Effector CD4-positive, alpha-beta T cell (primary cell): ENCODE data around the gene FAM110A.
"Not testable (repeated sequence)": the region's sequence is repeated elsewhere in the genome, so short reads cannot be mapped to it uniquely, and the experiment has no call there.

ENCODE experiments used
- DNase-seq: peaks from one replicate; pipeline ENCODE4 v3.0.0-alpha.2; 2020

FAM110A gene

DNA sequence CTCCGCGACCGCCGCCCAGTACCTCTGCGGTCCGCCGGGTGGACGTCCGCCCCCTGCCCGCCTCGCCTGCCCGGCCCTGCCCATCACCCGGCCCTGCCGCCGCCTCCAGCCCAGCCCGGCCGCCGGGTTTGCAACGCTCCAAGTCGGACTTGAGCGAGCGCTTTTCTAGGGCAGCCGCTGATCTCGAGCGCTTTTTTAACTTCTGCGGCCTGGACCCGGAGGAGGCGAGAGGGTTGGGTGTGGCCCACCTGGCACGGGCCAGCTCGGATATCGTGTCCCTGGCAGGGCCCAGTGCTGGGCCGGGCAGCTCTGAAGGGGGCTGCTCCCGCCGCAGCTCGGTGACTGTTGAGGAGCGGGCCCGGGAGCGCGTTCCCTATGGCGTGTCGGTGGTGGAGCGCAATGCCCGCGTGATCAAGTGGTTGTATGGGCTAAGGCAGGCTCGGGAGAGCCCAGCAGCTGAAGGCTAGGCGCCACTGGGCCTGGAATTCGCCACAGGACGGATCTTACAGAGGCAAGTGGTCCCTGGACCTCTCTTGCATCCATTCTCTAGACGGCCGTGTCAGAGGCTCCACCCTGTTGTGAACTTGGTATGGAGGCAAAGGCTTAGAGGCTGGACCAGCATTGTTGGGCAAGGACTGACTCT lies 11.8 kb downstream of the FAM110A start:
- DNase-seq: no peak

DNA sequence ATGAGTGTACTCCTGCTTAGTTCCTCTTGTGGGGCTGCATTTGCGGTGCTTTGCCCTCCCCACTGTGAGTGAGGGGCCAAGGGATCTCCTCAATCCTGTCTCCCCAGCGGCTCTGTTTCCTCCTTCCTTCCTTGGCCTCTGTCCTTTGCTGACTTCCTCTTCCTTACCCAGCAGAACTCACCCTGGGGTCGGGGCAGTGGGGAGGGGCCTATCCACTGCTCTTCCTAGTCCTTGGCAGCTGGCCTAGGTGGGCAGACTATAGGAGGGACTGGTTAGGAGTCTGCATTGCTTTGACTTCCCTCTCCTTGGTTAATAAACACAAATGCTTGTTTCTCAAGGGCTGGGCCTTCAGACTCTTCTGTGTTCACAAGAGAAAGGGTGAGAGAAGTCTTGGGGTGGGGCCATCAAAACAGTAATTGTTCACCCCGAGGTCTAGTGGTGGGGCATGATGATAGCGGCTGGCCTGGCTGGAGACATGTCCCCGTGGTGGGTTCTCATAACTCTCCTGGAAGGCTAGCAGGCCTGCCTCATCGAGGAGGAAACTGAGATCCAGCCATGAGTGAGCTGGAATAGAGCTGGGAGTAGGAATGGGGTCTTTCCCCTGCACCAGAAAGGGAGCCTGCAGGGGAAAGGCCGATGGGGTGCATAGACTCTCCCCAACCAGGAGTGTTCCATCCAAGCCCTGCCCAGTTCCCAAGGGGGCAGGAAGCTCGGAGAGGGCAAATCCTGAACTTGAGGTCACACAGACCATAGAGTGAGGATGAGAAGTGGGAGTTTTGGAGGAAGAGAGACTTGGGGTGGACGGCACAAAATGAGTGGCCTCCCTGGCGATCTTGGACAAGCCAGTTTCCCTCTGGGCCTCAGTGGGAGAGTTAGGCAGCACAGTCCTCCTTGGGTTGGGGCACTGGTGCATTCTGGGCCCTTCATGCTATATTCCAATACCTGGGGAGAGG lies 12.7 kb downstream of the FAM110A start:
- DNase-seq: no peak

DNA sequence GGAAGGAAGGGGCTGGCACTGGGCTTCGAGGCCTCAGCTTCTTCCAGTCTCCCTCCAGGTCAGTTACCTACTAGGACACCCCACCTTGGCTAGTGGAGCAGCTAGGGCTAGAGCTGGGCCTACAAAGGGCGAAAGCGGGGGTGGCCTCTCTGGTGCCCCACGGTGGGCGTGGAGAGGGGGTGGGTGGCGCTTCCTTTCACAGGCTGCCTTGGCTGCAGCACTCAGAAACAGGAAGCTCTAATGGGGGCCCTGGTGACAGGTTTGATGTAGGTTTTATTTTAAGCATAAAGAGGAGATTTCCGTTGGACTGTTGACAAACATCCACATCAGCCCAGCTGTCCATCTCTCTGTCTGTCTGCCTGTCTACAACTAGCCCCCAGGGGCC lies 13.4 kb downstream of the FAM110A start:
- DNase-seq: peak; percentile 48

DNA sequence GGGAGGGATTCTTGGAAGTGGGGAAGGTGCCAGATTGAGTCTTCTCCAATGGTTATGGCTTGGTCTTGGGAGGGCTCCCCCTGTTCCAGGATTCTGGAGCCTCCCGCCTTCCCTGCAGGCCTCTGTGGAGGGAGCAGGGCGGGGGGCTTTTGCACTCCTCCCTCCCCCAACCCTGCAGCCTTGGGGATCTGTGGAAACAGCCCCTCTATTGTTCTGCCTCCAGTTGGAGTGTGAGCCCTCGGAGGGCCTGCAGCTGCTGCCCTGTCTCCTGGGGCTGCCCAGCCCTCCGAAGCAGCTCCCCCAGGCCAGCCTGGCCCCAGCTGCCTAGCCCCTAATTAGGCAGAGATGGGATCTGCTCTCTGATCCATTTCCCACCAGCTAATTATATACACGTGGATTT lies 14.7 kb downstream of the FAM110A start:
- no peak for DNase-seq

DNA sequence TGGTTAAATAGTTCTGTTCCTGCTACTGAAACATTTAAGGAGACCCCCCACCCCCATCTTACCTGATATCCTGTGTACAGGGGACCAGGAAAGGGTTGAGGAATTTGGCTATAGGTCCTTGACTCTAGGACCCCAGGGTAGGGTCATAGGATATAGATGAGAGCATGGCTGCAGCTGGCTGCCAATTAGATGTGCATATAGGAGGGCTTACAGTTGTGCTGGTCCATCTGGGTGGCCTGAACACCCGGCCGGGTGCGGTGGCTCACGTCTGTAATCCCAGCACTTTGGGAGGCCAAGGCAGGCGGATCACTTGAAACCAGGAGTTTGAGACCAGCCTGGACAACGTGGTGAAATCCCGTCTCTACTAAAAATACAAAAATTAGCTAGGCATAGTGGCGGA lies 15.2 kb downstream of the FAM110A start:
- DNase-seq: not testable (repeated sequence)

DNA sequence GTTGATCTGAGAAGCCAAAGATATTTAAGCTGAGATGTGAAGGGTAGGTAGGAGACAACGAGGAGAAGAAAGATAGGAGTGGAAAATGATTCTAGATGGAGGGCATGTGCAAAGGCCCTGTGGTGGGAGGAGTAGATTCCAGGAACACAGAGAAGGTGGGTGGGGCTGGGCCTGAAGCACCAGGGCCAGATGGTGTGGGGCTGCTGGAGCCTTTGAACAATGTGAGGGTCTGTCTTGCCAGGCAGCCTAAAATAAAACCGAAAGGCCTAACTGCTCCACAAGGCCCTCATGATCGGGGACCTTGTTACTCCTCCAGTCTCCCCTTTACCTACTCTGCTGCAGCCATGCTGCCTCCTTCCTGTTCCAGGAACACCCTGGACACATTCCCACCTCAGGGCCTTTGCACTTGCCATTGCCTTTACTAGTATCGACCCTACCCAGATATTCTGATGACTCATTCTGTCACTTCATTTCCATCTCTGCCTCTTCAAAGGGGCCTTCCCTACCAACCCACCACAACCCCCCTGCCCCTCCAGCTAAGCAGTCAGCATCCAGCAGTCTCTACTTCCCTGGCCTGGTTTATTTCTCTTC lies 20.0 kb downstream of the FAM110A start:
- no peak for DNase-seq

DNA sequence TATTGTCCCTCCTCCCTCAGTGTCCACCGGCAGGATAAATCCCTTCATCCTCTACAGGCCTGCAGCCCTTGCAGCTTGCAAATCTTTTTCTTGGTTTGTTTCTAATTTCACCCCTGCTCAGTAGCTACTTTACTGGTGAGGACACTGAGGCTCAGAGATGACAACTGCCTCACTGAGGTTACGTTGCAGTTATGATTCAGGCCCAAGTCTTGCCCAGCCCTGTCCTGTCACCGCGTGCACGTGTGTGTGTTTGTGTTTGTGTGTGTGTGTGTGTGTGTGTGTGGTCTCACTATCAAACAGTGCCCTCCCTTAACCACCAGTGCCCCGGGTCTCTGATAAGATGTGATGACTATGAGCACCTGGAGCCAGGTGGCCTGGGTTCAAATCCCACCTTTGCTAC lies 21.1 kb downstream of the FAM110A start:
- no peak for DNase-seq

DNA sequence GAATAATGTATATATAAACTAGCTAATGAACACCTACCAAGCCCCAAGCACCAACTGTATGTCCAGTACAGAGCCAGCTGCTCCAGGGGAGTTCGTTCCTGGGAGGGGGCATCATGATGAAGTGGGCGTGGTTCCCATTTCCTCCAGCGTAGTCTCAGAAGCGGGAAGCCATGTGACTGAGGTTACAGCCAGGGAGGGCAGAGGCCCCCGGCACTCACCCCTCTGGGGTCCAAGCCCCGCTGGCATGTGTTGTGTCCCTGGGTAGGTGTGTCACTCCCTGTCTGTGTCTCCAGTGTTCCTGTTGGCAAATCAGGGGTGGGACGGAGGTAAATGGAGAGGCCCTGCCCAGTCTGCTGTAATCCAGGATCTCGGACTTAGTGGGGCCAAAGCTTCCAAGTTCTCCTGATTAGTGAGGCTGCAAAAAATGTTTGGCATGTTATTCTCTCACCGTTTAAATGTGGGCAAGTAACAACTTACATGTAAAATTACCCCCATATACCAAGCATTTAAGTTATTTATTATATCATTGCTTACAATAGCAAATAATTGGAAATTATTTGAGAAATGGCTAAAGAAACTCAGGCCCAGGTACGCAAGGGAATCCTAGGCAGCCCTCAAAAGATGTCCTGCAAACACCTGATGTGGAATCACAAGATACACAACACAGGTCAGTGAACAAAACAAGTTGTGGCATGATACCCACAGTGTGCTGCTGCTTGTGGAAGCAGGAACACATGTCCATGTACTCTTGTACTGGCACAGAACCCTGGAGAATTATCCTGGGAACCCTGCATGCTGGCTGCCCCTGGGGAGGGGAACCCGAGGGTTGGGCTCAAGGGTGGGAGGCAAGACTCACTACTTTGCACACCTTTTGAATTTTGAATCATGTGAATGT lies 22.2 kb downstream of the FAM110A start:
- no peak for DNase-seq

DNA sequence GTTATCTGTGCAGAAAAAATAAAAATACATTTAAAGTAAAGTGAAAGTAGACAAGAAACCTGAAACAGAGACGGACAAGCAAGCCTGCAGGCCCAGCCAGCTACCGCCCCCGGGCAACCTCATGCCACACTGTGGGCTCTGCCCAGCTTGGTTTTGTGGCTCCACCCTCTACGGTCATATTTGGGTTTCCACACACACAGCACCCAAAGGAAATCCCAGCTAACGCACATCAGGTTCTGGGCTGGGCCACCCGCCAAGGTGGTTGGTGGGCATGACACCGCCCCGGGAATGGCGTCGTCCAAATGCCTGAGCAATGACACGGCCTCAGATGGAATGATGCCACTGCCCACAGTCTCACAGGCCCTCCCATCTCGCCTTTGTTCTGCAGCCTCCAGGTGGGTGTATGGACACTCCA lies 22.9 kb downstream of the FAM110A start:
- DNase-seq: peak; percentile 12

DNA sequence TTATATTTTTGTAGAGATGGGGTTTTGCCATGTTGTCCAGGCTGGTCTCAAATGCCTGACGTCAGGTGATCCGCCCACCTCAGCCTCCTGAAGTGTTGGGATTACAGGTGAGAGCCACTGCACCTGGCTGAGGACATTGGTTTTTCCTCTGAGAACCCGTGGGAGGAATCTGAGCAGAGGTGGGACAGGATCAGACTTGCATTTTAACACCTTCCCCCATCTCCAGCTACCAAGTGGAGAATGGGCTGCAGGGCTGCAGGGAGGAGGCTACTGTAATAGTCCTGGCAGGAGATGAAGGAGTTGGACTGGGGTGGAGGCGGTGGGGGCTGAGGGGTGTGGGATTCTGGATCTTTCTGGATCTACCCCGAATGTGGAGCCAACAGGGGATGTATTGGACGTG lies 24.5 kb downstream of the FAM110A start:
- no peak for DNase-seq

DNA sequence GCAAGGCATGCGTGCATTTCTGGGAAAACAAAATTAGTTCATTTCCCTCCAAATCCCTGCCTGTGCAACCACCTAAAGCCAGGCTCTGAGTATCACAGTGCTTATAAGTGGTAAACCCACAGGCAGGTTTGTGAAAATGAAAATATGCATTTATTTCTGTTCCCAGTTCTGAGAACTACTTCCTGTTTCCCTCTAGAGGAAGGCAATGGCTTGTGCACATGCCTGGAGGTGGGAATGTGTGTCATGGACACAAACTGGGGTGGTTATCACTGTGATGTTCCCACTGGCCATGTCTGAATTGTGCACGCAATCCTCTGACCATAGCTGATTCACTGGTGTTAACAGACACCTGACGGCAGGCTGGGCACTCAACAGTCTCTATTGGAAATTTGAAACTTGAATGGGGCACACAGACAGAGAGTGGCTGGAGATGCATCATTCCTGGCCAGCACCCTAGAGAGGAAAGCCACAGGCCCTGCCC lies 26.3 kb downstream of the FAM110A start:
- DNase-seq: no peak

DNA sequence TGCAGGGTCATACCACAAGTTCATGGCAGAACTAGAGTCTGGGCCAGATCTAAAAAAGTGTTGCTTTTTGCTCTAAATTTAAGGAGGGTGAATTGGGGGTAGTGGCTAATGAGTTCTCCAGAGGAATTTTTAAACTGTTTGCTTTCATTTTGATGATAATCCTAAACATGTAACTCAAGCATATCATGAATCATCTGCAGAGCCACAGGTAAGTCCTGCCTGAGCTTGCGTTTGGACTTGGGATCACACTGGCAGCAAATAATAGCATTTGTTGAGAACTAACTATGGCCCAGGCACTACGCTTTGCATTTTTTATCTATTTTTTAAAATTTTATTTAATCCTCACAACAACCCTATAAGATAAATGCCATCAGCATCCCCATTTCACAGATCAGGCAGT lies 27.4 kb downstream of the FAM110A start:
- DNase-seq: no peak

DNA sequence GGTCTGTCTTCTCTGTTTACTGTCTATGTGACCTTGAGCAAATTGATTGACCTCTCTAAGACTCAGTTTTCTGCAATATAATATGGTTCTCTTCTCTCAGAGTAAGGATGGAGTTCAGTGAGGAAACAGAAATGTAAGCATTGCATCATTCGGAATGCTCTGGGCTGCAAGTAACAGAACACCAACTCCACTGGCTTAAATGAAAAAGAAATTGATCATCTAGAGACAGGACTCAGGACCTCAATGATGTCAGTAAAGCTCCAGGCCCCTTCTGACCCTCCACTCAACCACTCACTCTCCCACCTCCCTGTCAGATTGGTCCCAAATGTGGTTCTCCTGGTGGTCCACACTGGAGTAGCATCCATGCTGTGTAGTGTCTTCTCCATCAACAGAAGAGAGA lies 31.9 kb downstream of the FAM110A start:
- DNase-seq: no peak

DNA sequence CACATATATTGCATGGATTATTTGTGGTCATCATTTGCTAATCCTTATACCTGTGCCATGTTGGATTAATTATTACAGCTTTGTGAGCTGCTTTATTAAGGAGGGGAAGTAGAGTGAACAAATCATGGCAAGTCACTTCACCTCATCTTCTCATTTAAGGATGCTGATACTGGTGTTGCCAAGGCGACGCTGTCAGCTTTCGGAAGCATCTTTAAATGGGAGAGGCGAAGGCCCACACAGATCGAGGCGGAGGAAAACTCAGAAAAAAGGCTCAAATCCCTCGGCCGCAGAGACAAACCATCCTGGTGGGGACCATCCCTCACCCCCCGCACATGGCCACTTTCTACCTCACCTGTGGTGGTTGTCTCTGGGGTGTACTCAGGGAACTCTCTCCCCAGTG lies 34.8 kb downstream of the FAM110A start:
- DNase-seq: no peak

DNA sequence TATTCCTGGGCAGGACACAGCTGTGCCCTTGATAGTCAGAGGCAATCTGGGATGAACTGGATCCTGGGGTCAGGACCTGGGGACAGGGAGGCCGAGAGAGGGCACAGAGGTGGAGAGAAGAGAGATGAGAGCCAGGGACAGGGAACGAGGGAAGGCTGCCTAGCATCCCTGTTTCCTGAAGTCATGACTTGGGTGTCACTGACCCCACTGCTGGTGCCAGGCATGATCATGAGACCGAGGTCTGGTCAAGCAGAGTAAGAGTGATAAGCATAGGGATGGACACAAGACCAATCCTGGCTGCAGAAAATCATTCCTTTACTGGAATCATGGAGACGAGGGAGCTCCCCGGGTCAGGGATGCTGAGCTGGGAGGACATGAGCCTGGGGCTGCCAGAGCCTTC lies 36.1 kb downstream of the FAM110A start:
- DNase-seq: no peak

DNA sequence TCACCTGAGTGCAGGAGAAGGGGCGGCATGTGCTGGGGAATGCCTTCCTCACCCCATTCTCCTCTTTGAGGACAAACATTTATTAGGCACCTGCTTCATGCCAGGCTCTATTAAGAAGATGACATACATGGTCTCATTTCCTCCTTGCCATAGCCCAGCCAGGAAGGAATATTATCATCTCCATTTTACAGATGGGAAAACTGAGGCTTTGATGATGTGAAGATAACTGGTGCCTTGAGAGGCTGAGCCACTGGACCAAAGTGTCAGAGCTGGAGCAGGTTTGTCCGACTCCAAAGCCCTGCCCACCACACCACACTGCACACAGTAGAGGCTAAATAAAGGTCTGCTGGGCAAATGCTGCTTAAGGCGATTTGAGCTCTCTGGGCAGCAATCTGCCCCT lies 37.2 kb downstream of the FAM110A start:
- DNase-seq: no peak

DNA sequence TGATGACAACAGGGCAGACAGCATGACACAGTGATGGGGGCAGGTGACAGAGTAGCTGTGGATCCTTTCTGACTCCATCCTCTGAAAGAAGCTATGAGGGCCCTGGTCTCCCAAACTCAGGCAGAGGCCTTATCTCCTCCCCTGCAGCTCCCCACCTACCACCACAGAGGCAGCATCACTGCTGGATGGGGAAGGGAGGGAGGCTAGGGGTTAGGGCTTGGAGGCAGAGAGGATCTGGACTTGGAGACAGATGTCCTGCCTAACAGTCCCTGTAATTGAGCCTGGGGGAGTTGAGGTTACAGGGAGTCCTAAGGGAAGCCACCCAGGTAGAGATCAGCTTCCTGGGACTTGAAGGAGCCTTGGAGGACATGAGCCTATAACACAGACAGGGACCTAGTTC lies 37.9 kb downstream of the FAM110A start:
- DNase-seq: no peak

DNA sequence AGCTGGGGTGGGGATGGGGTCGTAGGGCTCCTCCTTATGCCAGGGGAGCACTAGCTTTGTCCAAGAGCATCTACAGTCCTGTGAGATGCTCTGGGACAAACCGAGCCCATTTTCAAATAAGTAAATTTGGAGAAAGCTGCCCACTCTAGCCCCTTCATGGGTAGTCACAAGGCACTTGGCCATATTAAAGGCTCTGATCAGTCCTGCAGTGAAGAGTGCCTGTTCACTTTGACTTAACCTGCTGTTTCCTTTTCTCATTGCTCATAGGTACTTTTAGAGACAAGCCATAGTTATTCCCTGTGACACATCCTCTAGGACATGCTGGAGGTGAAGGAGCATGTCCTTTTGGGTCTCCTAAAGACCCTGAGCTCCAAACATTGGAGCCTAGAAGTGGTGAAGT lies 38.4 kb downstream of the FAM110A start:
- DNase-seq: no peak

DNA sequence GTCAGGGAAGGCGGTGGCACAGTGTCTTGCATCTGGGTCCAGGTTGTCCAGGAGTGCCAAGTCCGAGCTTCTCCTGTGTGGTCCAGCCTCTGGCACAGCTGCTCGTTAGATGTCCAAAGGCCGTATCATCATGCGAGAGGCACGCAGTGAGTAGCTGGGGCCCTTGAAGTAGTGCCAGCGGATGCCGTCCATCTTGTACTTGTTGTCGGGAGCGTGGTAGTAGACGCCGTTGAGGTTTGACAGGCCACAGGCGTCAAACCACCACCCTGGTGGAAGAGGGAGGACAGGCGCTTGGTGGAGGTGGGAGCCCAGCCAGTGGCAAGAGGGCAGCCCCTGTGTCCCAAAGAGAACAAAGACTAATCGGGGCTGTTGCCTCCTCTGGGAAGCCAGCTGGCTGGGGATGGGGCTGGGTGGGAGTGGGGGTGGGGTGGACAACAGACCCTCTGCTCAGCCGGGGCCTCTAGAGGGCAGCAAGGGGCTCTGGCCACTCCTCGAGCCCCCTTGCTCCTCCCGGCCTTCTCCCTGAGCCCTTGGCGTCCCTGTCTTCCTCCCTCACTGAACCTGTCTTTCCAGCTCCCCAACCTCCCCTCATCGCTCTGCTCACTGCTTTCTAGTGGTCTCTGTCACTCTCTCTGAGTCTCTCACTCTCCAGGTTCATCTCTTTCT lies 39.5 kb downstream of the FAM110A start:
- DNase-seq: no peak

DNA sequence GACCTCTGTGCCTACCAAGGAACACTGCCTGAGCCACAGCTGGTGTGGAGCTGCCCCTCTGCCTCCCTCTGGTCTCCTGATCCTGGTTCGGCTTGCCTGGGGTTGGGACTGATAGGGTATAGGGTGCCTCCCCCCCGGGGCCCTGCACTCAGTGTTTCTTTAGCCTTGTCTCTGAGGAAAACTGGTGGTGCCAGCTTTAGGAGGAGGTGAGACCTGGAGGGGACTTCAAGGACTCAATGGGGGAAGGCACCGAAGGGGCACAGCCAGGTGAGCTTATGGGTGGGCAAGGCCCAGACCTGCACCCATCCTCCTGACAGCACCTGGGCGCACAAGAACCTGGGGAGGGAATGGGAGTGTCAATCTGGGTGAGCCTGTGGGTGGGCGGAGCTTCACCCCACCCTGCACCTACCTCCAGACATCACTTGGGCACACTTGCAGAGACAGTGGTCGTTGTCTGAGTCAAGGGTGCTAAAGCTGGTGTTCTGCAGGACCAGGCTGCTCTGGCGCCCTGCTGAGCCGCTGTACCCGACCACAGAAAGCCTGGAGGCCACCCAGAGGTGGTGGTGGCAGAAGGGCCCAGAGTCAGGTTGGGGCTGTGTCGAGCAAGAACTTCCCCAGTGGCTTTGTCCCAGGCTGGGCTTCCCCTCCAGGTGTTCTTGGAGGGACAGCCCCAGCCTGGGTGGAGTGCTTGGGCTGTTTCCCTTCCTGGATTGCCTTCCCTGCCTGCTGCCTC lies 40.5 kb downstream of the FAM110A start:
- no peak for DNase-seq

DNA sequence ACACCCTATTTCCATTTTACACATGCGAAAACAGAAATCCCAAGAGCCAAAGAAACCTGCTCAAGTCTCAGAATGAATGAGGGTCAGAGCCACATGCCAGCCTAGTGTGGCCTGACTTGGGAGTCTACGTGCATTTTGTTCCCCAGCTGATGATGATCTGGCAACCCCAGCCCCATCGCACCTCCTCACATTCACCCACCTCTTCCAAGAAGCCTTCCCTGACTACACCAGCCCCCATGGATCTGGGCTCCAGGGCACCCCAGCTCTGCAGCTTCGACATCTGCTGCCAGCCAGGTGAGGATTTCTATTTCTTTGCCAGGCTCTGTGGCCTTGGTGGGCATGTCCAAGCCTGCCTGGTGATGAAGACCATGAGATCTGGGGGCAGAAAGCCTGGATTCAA lies 41.6 kb downstream of the FAM110A start:
- DNase-seq: no peak
